H9 (cell line): ENCODE results near the gene MRPL14. TPM values are rescaled to one million over a fixed set of nuclear protein-coding genes. Genes with fewer than 3 reads are reported as not detected.

ENCODE experiments used
- DNase-seq: peaks from one replicate; pipeline ENCODE4 v3.0.0-alpha.2; 2017
- H2AFZ ChIP-seq: one replicate; pipeline ENCODE4 v1.6.1; 2013; ENCODE audit warnings: mild to moderate bottlenecking, low read length, control low read depth, moderate library complexity
- H2AK5ac ChIP-seq: 2 replicates; pipeline ENCODE4 v1.6.1; 2013; ENCODE audit warnings: low read length, control low read depth, mixed read lengths; ENCODE audit not compliant: insufficient read length
- H2BK120ac ChIP-seq: one replicate; pipeline ENCODE4 v1.6.1; 2013; ENCODE audit warnings: low read depth, mild to moderate bottlenecking, low read length, control low read depth, inconsistent platforms; ENCODE audit not compliant: poor library complexity, severe bottlenecking
- H2BK12ac ChIP-seq: 2 replicates; pipeline ENCODE4 v1.6.1; 2013; ENCODE audit warnings: low read length, control low read depth, mixed read lengths, low read depth; ENCODE audit not compliant: insufficient read length
- H2BK15ac ChIP-seq: 2 replicates; pipeline ENCODE4 v1.6.1; 2013; ENCODE audit warnings: low read depth, low read length, control low read depth
- H2BK20ac ChIP-seq: one replicate; pipeline ENCODE4 v1.6.1; 2013; ENCODE audit warnings: low read depth, mild to moderate bottlenecking, low read length, control low read depth, inconsistent platforms; ENCODE audit not compliant: poor library complexity, severe bottlenecking
- H2BK5ac ChIP-seq: 2 replicates; pipeline ENCODE4 v1.6.1; 2013; ENCODE audit warnings: low read length, control low read depth, mixed read lengths; ENCODE audit not compliant: insufficient read length
- H3K14ac ChIP-seq: 2 replicates; pipeline ENCODE4 v1.6.1; 2013; ENCODE audit warnings: low read length, control low read depth; ENCODE audit not compliant: insufficient read depth
- H3K18ac ChIP-seq: 2 replicates; pipeline ENCODE4 v1.6.1; 2013; ENCODE audit warnings: low read depth, mild to moderate bottlenecking, mixed read lengths, low read length, control low read depth; ENCODE audit not compliant: insufficient read length
- H3K23ac ChIP-seq: 2 replicates; pipeline ENCODE4 v1.6.1; 2013; ENCODE audit warnings: low read length, control low read depth, mixed read lengths, low read depth; ENCODE audit not compliant: insufficient read length
- H3K23me2 ChIP-seq: 2 replicates; pipeline ENCODE4 v1.6.1; 2013; ENCODE audit warnings: low read depth, mild to moderate bottlenecking, mixed read lengths, low read length, control low read depth; ENCODE audit not compliant: insufficient read length, poor library complexity, severe bottlenecking
- H3K27ac ChIP-seq: 2 replicates; pipeline ENCODE4 v1.5.1; 2013; ENCODE audit warnings: low read length, control low read depth, mixed read lengths, low read depth; ENCODE audit not compliant: insufficient read length
- H3K27me3 ChIP-seq: 2 replicates; pipeline ENCODE4 v1.6.1; 2013; ENCODE audit warnings: low read length, control low read depth, inconsistent platforms; ENCODE audit not compliant: insufficient read depth
- H3K4ac ChIP-seq: 2 replicates; pipeline ENCODE4 v1.6.1; 2013; ENCODE audit warnings: low read depth, mild to moderate bottlenecking, control low read depth, inconsistent platforms, low read length, moderate library complexity
- H3K4me1 ChIP-seq: 2 replicates; pipeline ENCODE4 v1.6.1; 2013; ENCODE audit warnings: low read length, control low read depth, inconsistent platforms; ENCODE audit not compliant: insufficient read depth
- H3K4me2 ChIP-seq: 2 replicates; pipeline ENCODE4 v1.6.1; 2013; ENCODE audit warnings: low read length, control low read depth, mixed read lengths; ENCODE audit not compliant: insufficient read length, insufficient read depth
- H3K56ac ChIP-seq: 2 replicates; pipeline ENCODE4 v1.6.1; 2013; ENCODE audit warnings: low read depth, mild to moderate bottlenecking, mixed read lengths, low read length, control low read depth; ENCODE audit not compliant: insufficient read length
- H3K79me1 ChIP-seq: 2 replicates; pipeline ENCODE4 v1.6.1; 2013; ENCODE audit warnings: low read depth, mild to moderate bottlenecking, moderate library complexity, low read length, control low read depth, inconsistent platforms; ENCODE audit not compliant: insufficient read depth, poor library complexity, severe bottlenecking
- H3K79me2 ChIP-seq: 2 replicates; pipeline ENCODE4 v1.6.1; 2013; ENCODE audit warnings: low read length, control low read depth, inconsistent platforms; ENCODE audit not compliant: insufficient read depth
- H3K9ac ChIP-seq: 2 replicates; pipeline ENCODE4 v1.6.1; 2013; ENCODE audit warnings: low read length, control low read depth, mixed read lengths; ENCODE audit not compliant: insufficient read length; ENCODE audit errors: extremely low read depth
- H3K9me3 ChIP-seq: one replicate; pipeline ENCODE4 v1.6.1; 2013; ENCODE audit warnings: low read depth, low read length, inconsistent platforms; ENCODE audit not compliant: control insufficient read depth
- H3T11ph ChIP-seq: one replicate; pipeline ENCODE4 v1.6.1; 2013; ENCODE audit warnings: mild to moderate bottlenecking, low read length, control low read depth, inconsistent platforms
- H4K20me1 ChIP-seq: one replicate; pipeline ENCODE4 v1.6.1; 2013; ENCODE audit not compliant: control insufficient read depth, insufficient read length, insufficient read depth
- H4K5ac ChIP-seq: 2 replicates; pipeline ENCODE4 v1.6.1; 2013; ENCODE audit warnings: low read depth, mild to moderate bottlenecking, mixed read lengths, low read length, control low read depth; ENCODE audit not compliant: insufficient read length
- H4K8ac ChIP-seq: replicated peaks from 2 replicates; pipeline ENCODE4 v1.6.1; 2013; ENCODE audit warnings: low read length, control low read depth, mixed read lengths, low read depth; ENCODE audit not compliant: insufficient read length
- H4K91ac ChIP-seq: 2 replicates; pipeline ENCODE4 v1.6.1; 2013; ENCODE audit warnings: low read depth, mild to moderate bottlenecking, moderate library complexity, mixed read lengths, low read length, control low read depth; ENCODE audit not compliant: insufficient read length
- H3K27ac Mint-ChIP-seq, 3 experiments: 2 replicates in 2 of 3; 3 replicates in 1 of 3; pipeline ENCODE4 v1.8.0; 2020 to 2021; ENCODE audit warnings: mixed read lengths in 3 of 3, mild to moderate bottlenecking in 1 of 3, moderate library complexity in 1 of 3
- H3K27me3 Mint-ChIP-seq: 2 replicates; pipeline ENCODE4 v1.8.0; 2021; ENCODE audit warnings: low read depth, mild to moderate bottlenecking, moderate library complexity, mixed read lengths
- H3K36me3 Mint-ChIP-seq, 3 experiments: 2 replicates in 2 of 3; 3 replicates in 1 of 3; pipeline ENCODE4 v1.8.0; 2020 to 2021; ENCODE audit warnings: low read depth in 3 of 3, mixed read lengths in 3 of 3; ENCODE audit not compliant: insufficient read depth in 1 of 3
- H3K4me1 Mint-ChIP-seq, 2 experiments: 2 replicates each; pipeline ENCODE4 v1.8.0; 2020; ENCODE audit warnings: mixed read lengths in 2 of 2
- H3K4me3 Mint-ChIP-seq, 2 experiments: 2 replicates in 1 of 2; 3 replicates in 1 of 2; pipeline ENCODE4 v1.8.0; 2020 to 2021; ENCODE audit warnings: mild to moderate bottlenecking in 2 of 2, mixed read lengths in 2 of 2, moderate library complexity in 1 of 2
- H3K9me3 Mint-ChIP-seq, 2 experiments: 2 replicates in 1 of 2; 3 replicates in 1 of 2; pipeline ENCODE4 v1.8.0; 2020; ENCODE audit warnings: mild to moderate bottlenecking in 2 of 2, mixed read lengths in 2 of 2, moderate library complexity in 1 of 2
- CTCF ChIP-seq: fragments of 200-600 bp; sonication (generic); conservative IDR thresholded peaks from 3 replicates; pipeline ENCODE4 v1.8.0; 2021; ENCODE audit warnings: antibody characterized with exemption, mild to moderate bottlenecking
- WGBS: extraction: QIAGEN DNeasy Blood & Tissue Kit; methylation state at CpG from one replicate; pipeline ENCODE4 v1.1.7; 2013; ENCODE audit warnings: missing lambda C conversion rate, low lambda C conversion rate, mixed read lengths; ENCODE audit not compliant: insufficient read length; ENCODE audit errors: extremely low coverage; 5-methylcytosine and 5-hydroxymethylcytosine counted together
- total RNA-seq: library from RNA; stranded (reverse); gene quantifications from 2 replicates; pipeline ENCODE4 v1.2.1, GENCODE V29; 2021

MRPL14 gene
- total RNA-seq, 1 experiment from 2014 or later: 80.1 TPM

GRCh38 chr6:44110966-44111365, 16.3 kb downstream of the MRPL14 start:
- H3K9ac ChIP-seq: no peak overlapping the region
- TF ChIP-seq CTCF: no peak
- H2BK12ac ChIP-seq: no peak overlapping the region
- H3K4me1 ChIP-seq: no peaks in the 10 kb centered on the region
- Mint-ChIP-seq H3K4me3 (no peak overlapping the region), H3K9me3 (no peaks in the 10 kb centered on the region), H3K4me1 (no peaks in the 10 kb centered on the region), H3K27ac (peak overlapping the region in 1 of 3 experiments; percentile 90; a peak in 2 of 7 replicates), H3K36me3 (peaks cover 35 to 84% (median 81%) of the 10 kb centered on the region in 3 experiments; a peak in 6 of 7 replicates), H3K27me3 (no peaks in the 10 kb centered on the region)
- H3K27me3 ChIP-seq: no peaks in the 10 kb centered on the region
- H4K91ac ChIP-seq: no peak overlapping the region
- H3K27ac ChIP-seq: no peak overlapping the region
- no peak for DNase-seq
- WGBS: no CpG with 5 or more reads among the region's 3 CpGs
- H2AK5ac ChIP-seq: no peak overlapping the region
- H2BK120ac ChIP-seq: no peak overlapping the region
- H3K79me2 ChIP-seq: peaks cover 1% of the 10 kb centered on the region; the same call in 1 of the 2 replicates
- no peak overlapping the region for H2BK20ac ChIP-seq
- H3K9me3 ChIP-seq: no peaks in the 10 kb centered on the region
- no peak overlapping the region for H4K5ac ChIP-seq
- H3K18ac ChIP-seq: no peak overlapping the region
- H4K8ac ChIP-seq: no peak overlapping the region
- no peak overlapping the region for H3K56ac ChIP-seq
- no peak overlapping the region for H3K14ac ChIP-seq
- H2BK5ac ChIP-seq: no peak overlapping the region
- H2AFZ ChIP-seq: no peak overlapping the region
- H2BK15ac ChIP-seq: no peak overlapping the region
- peaks cover 8% of the 10 kb centered on the region for H3K79me1 ChIP-seq
- H3K23me2 ChIP-seq: no peaks in the 10 kb centered on the region
- no peaks in the 10 kb centered on the region for H4K20me1 ChIP-seq
- no peak overlapping the region for H3K23ac ChIP-seq
- H3T11ph ChIP-seq: no peak overlapping the region
- H3K4me2 ChIP-seq: no peak overlapping the region
- no peak overlapping the region for H3K4ac ChIP-seq
